Right renal cortex interstitium (tissue), 3 donors: ENCODE data around the gene GRIFIN. TPM values are rescaled to one million over a fixed set of nuclear protein-coding genes. Genes with fewer than 3 reads are reported as not detected.
A peak's percentile ranks its signal among the peaks of the same experiment; 100 is the strongest.
"Not testable (repeated sequence)": the region's sequence is repeated elsewhere in the genome, so short reads cannot be mapped to it uniquely, and the experiment has no call there.

Experiments
- DNase-seq, 3 donors: peaks; one replicate each; pipeline ENCODE4 v3.0.0-alpha.2; 2013; ENCODE audit warnings: low read depth in 3 of 3, low spot score in 2 of 3
- polyA plus RNA-seq, 3 donors: library from polyadenylated mRNA; unstranded; fragments of 120-200 nt; gene quantifications; one replicate each; pipeline ENCODE4 v1.2.1, GENCODE V29; 2013; ENCODE audit not compliant: insufficient read length in 3 of 3

GRIFIN gene
- polyA plus RNA-seq, 3 donors, result not detected

DNA sequence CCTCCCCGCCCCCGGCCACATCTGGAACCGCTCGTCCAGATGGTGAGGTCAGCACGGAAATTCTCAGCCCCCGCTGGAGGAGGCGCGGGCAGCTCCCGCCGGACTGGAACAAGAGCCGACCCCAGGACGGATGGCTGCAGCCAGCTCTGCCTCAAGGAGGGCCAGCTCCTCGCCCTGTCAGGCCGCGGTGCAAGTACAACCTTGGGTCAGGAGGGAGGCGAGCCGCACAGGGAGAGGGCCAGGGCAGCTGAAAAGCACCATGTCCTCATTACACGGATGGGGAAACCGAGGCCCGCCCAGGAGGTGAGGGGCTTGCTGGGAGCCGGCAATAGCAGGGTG is 3.8 kb upstream of the GRIFIN start:
- peak in 2 of 3 donors; percentile 41 to 42 for DNase-seq

DNA sequence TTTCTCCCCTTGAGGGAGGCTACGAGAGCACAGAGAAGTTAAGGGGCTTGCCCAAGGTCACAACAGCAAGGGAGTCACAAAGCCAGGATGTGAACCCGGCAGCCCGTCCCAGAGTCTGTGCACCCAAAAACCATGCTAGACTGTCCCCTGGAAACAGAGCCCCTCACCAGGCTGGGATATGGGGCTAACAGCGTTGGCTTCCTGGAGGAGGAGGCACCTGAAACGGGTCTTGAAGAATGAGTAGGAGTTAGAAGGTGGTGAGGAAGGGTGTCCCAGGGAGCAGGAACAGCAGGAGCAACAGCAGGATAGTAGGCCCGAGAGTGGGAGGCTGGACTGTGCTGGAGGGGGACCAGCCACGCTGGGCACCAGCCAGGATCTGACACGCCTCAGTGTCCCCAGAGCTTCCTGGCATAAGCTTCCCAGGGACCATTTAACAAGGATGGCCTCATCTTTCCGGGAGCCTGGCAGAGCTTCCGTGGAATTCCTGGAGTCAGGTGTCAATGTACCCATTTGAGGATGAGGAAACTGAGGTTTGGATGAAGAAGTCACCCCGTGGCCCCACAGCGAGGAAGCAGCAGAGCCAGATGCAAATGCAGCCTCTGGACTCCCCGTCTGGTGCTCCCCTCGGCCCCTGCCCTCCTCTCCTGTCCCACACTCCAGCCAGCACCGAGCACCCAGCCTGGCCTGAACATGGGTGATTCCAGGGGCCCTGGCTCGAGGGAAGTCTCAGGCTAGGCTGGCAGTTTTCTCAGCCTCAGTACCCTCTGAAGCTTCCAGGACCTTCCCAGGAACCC is 3.3 kb upstream of the GRIFIN start:
- no peak for DNase-seq

DNA sequence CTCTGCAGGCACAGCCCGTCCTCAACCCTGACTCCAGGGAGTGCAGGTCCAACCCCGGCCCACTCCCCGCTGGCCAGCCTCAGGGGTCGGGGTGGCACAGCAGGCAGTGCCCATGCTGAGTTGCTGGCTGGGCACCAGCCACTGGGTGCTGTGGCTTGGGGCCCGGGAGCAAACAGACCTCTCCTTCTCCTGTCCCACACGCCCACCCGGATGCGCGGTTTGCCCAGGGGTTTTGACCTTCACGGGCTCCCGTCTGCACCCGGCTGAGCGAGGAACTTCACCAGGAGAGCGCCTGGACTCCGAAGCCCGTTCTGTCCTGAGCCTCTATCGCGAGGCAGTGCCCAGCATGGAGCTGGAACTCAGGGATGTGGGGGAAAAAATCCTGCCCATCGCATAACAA is 2.6 kb upstream of the GRIFIN start:
- DNase-seq, result no peak

DNA sequence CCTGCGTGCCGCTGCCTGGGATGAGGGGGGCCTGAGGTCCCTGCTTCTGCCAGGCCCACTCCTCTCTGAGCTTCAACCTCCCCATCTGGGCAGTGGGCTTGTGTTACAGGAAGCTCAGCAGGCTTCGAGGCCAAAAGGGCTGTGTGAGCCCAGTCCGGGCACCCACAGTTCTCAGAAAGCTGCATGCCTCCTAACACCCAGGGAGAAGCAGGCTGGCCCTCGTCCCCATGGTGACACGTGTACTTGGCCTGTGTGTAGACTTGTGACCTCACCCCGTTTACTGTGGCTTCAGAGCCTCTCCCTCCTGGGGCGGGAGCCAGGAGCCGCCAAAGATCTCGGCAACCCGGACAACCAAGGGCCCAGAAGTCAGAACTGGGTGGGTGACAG is 2.2 kb upstream of the GRIFIN start:
- DNase-seq, result no peak

DNA sequence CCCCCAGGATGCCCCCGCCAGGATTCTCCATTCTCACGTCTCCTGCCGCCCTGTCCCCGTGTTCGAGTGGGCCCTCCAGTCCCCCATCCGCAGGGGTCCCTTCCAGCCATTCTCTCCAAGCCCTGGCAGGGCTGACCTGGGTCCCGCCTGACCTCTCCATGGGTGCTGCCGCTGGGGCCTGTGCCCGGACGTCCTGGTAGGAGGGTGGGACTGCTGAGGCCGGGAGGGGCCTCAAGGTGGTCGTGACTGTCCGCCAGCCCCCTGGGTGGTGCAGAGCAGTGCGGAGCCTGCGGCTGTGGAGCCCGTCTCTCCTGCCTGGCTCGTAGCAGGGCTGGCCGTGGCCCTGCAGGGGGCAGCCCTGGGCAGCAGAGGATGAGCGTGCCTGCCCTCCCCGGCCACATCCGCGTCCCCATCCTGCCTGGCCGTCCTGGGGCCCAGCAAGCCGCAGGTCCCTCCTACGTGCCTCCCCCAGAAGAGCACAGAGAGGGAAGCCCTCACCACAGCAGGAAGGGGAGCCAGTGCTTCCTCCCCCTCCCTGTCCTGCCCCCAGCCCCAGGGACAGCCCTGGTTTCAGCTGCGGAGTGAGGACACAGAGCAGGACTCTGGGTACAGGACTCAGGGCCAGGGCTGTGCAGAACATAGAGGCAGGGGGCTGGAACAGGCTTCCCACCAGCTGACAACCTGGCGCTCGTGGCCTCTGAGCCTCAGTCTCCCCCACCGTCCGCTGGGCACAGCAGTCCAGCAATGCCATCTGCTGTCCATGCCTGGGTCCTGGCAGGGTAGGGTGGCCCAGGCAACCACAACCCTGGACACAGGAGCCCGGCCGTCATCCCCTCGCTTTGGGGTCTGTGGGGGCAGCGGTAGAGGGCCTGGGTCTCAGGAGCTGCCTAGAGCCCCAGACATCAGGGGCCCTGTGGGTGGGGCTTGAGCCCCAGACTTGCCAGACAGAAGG is 1.5 kb upstream of the GRIFIN start:
- no peak for DNase-seq

DNA sequence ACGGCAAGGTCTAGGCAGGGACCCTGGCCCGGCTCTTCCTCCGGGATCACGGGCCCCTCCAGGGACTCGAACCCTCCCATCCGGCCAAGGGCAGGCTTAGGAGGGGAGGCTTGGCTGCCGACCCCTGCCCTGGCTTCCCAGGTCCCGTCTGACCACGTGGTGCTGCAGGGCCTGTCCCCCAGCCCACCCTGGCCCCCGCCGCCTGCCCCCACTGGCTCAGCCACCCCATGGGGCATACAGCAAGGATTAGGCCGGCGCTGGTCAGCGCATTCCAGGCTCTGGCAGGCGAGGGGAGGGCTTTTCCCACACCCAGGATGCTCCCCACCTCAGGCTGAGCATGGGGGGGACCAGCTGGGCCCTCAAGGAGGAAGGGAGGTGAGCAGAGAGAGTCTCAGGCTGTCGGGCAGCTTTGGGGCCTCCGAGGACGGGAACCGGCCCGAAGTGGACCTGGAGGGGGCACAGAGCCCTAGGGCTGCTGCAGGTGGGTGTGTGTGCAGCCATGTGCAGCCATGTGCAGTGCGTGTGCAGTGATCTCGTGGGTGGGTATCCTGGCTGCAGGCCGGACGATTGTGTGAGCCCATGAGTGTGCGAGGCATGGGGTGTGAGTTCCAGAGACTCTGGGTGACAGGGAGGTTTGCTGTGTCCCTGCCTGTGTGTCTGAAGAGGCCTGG is 713 bp upstream of the GRIFIN start:
- DNase-seq, result no peak

DNA sequence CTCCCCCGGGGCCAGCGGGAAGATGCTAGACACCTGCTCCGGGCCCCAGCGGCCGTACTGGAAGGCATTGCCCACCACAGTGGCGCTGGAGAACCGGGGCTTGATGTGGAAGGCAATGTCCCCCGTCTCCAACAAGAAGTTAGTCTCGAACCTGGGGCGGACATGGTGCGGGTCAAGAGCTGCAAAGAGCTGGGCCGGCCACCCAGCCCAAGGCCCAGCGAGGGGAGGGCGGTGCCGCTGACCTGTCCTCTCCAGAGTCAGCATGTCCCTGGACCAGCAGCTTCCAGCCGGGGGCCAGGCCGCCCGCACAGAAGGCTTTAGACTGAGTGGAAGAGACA is 551 bp downstream of the GRIFIN start:
- DNase-seq, result no peak

DNA sequence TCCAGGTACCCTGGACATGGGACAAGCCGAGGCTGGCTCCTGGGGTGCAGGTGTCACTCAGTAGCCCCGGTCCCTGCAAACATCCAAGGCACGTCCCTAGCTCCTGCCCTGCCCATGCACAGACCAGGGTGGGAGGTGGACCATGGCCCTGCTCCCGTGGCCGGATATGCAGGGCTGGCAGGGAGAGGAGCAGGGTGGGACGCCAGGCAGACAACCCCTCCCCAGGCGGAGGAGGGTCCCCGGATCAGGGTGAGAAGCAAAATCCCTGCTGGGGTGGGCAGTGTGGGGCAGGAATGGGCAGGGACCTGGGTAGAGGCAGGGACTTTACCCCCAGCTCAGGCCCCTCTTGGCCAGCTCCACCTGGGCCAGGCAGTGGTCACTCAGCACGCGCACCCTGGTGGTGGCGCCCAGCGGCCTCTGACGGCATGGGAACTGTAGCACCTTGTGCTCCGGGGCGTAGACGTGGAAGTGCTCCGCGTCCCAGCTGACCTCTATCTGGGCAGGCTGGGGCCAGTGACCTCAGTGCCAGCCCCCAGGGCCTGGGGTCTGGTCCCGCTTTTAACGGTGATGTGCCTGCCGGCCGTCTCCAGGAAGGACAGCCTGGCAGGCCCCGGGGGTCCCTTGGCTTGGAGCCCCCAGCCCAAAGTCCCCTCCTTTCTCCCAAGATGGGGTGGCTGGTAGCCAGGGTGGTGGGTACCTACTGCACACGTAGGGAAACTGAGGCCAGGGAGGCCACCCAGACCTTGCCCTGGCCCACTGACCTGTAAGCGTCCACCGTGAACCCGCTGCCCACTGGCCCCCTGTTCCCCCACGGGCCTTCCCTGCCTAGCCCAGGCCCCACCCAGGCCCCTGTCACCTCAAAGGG is 1.2 kb downstream of the GRIFIN start:
- DNase-seq, result no peak

DNA sequence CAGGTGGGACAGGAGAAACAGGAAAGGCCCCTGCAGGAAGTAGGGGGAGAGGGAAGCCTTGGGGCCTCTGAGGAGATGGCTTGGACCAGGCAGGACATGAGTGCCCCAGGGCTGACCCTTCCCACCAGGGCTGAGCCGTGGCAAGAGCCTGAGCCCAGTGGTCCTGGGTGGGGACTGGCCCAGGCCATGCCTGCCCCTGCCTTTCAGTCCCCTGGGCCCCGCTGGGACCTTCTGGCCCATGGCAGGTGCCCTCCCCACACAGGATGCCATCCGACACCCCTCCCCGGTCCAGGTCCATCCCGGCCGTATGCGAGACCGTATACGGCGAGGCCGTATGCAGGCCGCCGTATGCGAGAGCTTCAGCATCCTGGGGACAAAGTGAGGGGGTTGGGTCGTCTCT is 2.0 kb downstream of the GRIFIN start:
- DNase-seq, result no peak

DNA sequence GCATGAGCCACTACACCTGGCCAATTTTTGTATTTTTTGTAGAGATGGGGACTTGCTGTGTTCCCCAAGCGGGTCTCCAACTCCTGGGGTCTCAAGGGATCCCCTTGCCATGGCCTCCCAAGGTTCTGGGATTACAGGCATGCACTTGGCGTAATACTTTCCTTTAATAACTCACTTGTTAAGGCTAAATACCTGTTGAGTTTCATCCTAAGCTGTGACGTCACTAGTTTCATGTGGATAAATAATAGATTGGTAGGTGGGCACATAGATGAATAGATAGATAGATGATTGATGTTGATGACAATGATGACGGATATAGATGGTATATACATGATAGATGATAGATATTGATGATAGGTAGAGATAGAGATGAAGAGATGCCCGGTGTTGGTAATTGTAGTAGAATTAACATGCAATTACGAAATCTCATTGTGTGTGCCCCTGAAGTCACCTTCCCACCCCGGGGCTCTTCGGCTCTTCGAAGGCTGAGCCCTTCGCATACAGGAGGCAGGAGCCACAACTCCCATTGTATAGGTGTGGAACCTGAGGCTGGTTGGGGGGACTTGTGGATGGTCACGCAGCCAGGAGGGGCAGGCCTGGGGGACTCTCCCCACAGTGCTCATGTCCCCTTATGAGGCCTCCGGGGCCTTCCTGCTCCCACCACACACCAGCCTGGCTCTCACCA is 2.6 kb downstream of the GRIFIN start:
- no peak for DNase-seq

DNA sequence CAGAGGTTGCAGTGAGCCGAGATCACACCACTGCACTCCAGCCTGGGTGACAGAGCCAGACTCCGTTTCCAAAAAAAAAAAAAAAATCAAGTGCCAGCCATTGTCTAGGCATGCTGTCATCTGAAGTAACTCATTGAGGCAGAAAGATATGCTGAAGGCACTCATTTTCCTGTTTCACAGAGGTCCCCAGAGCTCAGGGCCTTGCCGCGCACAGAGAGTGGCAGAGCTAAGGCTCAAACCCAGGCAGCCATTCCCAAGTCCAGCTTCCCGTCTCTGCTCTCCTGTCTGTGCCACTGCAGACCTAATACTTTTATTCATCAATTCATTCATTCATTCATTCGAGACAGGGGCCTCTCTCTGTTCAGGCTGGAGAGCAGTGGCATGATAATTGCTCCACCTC is 3.5 kb downstream of the GRIFIN start:
- DNase-seq, result no peak

DNA sequence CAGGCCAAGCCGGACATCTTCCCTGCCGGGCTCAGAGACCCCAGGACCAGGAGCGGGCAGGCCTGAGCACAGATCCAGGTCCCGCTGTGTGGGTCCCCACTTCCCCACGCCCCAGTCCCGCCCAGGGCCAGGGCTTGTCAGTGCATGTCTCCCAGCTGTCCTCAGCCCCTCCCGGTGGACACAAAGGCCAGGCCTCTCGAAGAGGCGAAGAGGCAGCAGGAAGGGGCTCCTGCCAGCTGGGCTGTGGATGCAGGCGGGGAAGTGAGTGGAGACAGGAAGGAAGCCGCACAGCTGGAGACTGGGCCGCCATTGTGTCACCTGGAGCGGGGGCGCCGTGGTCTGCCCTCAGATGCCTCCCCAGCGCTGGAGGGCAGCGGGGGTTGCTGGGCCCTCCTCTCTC is 4.8 kb downstream of the GRIFIN start:
- DNase-seq, result no peak

DNA sequence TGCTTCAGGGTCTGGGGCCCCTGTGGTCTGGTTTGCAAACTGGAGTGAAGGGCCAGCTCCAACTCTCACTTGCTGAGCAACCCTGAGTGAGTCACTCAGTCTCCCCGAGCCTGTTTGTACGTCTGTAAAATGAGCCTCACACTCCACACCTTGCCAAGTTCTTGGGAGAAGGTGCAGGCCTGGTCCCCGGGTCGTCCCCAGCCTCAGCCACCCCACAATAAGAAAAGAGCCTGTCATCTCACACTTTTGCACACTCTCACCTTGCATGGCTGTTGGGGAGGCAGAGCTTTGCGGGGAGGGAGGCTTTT is 5.2 kb downstream of the GRIFIN start:
- no peak for DNase-seq

DNA sequence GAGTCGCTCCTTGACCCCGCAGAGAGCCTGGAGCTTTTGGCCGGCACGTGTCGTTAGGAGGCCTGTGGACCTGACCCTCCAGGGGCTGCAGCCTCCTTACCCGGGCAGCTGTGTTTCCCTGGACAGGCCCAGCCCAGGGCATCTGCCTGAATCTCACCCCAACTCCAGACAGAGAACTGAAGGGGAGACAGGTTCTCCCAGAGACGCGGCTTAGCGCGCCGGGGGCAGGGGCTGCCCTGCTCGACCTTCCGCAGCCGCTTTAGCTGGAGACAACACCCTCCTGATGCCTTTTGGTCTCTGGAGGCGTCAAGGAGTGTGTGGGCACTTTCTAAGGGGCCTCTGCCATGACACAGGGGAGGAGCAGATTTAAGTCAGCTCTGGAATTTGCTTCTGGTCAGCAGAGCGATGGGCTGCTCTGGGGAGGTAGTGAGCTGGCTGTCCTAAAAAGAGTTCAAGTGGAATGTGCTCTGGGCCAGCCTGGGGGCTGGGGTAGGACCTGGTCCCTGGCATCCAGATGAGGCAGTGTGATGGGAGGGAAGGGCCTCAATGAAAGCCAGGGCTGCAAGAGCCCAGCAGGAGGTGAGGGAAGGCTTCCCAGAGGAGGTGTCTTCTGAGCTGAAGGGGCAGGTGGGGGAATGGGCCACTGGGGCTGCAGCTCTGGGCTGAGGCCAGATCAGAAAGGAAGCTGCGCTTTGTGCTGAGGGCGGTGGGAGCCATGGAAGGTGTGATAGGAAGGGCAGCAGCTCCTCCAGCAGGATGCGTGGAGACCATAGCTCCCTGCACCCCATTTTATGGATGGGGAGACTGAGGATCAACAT is 5.8 kb downstream of the GRIFIN start:
- DNase-seq, result no peak

DNA sequence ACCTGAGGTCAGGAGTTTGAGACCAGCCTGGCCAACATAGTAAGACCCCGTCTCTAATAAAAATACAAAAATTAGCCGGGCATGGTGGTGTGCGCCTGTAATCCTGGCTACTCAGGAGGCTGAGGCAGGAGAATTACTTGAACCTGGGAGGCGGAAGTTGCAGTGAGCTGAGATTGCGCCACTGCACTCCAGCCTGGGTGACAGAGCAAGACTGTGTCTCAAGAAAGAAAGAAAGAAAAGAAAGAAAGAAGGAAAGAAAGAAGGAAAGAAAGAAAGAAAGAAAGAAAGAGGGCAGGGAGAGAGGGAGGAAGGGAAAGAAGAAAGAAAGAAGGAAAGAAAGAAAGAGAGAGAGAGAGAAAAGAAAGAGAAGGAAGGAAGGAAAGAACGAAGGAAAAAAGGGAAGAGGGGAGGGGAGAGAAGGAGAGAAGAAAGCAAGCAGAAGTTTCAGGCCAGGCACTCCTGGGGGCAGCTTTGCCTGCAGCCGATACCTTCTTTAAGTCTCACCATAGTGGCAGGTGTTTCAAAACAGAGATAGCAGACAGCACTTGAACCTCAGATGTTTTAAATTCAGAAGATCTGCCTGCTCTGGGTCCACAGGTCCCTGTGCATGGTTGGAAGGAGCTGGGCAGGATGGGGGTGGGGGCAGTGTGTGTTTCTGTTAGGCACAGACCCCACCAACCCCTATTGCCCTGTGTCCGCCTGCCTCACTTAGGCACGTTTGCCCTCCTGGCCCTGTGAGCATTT is 6.6 kb downstream of the GRIFIN start:
- DNase-seq, result not testable (repeated sequence)

DNA sequence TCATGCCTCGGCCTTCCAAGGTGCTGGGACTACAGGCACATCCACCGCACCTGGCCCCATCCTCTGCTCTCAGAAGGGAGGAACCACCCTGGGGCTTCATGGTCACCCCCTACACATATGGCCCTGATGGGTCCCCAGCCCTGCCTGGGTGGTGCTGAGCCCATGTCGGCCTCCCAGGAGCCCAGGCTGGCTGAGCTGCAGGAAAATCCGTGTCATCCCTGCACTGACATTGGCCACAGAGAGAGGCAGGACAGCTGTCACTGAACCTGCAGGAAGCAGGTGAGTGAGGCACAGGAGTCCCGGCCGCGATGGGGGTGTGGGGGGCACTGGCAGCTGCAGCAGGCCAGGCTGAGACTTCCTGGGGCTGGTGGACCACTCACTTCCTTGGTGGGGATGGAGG is 8.0 kb downstream of the GRIFIN start:
- DNase-seq, result no peak

DNA sequence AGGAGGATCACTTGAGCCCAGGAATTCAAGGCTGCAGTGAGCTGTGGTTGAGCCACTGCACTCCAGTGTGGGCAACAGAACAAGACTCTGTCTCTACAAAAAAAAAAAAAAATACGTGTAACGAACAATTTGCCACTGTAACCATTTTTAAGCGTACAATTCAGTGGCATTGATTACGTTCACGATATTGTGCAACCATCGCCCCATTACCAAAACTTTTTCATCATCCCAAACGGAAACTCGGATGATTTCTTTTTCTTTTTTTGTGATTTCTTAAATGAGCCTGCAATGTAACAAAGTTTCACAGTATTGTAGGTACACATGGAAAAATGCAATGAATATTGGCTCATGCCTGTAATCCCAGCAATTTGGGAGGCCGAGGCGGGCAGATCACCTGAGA is 9.5 kb downstream of the GRIFIN start:
- DNase-seq, result no peak

DNA sequence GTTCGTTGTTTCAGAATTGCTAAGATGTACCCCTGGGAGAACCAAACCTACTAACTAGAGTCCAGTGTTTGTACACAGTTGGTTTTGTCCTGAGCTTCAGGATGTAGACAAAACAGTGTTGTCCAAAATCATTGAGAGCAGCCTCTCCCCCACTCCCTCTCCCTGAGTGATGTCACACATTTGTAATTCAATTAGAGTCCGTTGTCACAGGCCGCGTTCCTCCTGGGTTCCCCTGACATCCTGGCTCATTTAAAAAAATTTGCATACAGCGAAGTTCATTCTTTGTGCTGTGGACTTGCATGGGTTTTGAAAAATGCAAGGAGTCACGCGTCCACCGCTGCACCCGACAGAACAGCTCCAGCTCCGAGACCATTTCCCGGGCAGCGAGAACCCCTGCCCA is 10.3 kb downstream of the GRIFIN start:
- no peak for DNase-seq

DNA sequence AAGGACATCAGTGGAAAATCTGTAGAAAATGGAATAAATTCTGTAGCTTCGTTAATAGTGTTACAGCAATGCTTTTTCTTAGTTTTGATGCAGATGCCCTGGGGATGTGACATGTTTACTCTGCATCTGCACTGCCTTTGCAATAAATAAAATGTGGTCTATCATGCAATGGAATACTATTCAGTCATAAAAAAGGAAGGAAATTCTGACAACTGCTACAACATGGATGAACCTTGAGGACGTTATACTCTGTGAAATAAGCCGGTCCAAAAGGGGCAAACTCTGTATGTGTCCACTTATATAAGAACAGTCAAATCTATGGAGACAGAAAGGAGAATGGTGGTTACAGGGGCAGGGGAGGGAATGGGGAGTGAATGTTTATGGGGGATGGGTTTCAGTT is 13.5 kb downstream of the GRIFIN start:
- DNase-seq, result no peak
